Neural cell (in vitro differentiated cells): ENCODE data around the gene CYP26B1.

ENCODE experiments used
- SMC3 ChIP-seq: fragments of 450-650 bp; conservative IDR thresholded peaks from 2 replicates; pipeline ENCODE4 v1.6.1; 2014; ENCODE audit warnings: antibody characterized with exemption, mild to moderate bottlenecking, moderate library complexity; ENCODE audit not compliant: poor library complexity
- TF ChIP-seq, protein P1 (sequence below): fragments of 450-650 bp; IDR thresholded peaks from 2 replicates; pipeline ENCODE4 v1.5.1; 2014; ENCODE audit warnings: antibody characterized with exemption, mild to moderate bottlenecking, moderate library complexity; ENCODE audit not compliant: poor library complexity, severe bottlenecking

DNA sequence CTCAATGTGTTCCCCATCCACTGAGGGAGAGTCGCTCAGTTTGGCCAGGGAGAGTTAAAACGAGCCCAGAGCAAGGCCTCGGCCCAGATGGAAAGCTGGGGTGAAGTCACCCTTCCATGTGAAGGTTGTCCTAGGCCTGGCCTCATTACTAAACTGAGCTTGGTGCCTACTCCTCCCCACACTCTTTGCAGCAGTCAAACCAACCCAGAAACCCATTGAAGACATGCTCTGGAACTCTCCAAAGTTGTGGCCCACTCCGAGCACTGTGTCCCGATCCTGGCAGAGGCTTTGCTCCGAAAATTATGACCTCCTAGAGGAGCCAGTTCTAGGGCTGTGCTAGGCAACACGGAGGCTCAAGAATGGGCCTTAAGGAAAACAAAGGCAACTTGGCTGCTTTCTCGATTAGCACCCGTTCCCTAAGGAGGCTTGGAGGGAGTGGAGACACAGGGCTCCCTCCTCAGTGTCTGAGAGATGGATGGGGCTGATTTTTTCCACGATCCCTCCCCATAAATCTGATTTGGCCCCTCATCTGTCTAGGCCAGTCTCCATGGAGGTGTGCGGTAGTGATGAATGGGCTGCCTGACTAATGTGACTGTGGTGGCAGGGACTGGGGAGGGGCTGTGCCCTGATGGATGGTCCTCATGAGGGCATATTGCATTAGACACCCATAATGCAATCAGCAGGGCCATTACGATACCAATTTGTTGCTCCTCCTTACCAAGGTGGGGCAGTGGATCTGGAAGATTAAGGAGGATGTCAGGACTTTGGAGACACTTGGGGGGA is 11.7 kb upstream of the CYP26B1 start:
- TF ChIP-seq SMC3: no peak
- TF ChIP-seq, protein P1, sequence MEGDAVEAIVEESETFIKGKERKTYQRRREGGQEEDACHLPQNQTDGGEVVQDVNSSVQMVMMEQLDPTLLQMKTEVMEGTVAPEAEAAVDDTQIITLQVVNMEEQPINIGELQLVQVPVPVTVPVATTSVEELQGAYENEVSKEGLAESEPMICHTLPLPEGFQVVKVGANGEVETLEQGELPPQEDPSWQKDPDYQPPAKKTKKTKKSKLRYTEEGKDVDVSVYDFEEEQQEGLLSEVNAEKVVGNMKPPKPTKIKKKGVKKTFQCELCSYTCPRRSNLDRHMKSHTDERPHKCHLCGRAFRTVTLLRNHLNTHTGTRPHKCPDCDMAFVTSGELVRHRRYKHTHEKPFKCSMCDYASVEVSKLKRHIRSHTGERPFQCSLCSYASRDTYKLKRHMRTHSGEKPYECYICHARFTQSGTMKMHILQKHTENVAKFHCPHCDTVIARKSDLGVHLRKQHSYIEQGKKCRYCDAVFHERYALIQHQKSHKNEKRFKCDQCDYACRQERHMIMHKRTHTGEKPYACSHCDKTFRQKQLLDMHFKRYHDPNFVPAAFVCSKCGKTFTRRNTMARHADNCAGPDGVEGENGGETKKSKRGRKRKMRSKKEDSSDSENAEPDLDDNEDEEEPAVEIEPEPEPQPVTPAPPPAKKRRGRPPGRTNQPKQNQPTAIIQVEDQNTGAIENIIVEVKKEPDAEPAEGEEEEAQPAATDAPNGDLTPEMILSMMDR: no peak
